GM23248 (cell line): ENCODE results near the gene HAL. TPM values are rescaled to one million over a fixed set of nuclear protein-coding genes. Genes with fewer than 3 reads are reported as not detected.
A peak's percentile ranks its signal among the peaks of the same experiment; 100 is the strongest.

ENCODE experiments used
- DNase-seq: peaks from one replicate; pipeline ENCODE4 v3.0.0-alpha.2; 2015
- H2AFZ ChIP-seq: fragments of 200-600 bp; sonication (generic); 2 replicates; pipeline ENCODE4 v1.6.1; 2016; ENCODE audit warnings: antibody characterized with exemption
- H3F3A ChIP-seq: fragments of 200-600 bp; sonication (generic); 2 replicates; pipeline ENCODE4 v1.6.1; 2016; ENCODE audit warnings: mild to moderate bottlenecking, antibody characterized with exemption, mixed run types; ENCODE audit not compliant: insufficient read depth
- H3K27ac ChIP-seq: fragments of 200-600 bp; sonication (generic); 2 replicates; pipeline ENCODE4 v1.5.1; 2016; ENCODE audit warnings: mild to moderate bottlenecking
- H3K27me3 ChIP-seq: fragments of 200-600 bp; sonication (generic); replicated peaks from 2 replicates; pipeline ENCODE4 v1.6.1; 2016; ENCODE audit warnings: mild to moderate bottlenecking; ENCODE audit not compliant: insufficient read depth
- H3K36me3 ChIP-seq: fragments of 200-600 bp; sonication (generic); 2 replicates; pipeline ENCODE4 v1.6.1; 2016; ENCODE audit warnings: low read depth, mild to moderate bottlenecking
- H3K4me1 ChIP-seq: fragments of 200-600 bp; sonication (generic); 2 replicates; pipeline ENCODE4 v1.6.1; 2016; ENCODE audit warnings: mild to moderate bottlenecking; ENCODE audit not compliant: insufficient read depth
- H3K4me2 ChIP-seq: fragments of 200-600 bp; sonication (generic); one replicate; pipeline ENCODE4 v1.6.1; 2016; ENCODE audit warnings: mild to moderate bottlenecking; ENCODE audit not compliant: unreplicated experiment
- H3K4me3 ChIP-seq: fragments of 200-600 bp; sonication (generic); 2 replicates; pipeline ENCODE4 v1.5.1; 2016; ENCODE audit warnings: mild to moderate bottlenecking
- H3K79me2 ChIP-seq: fragments of 200-600 bp; sonication (generic); 2 replicates; pipeline ENCODE4 v1.6.1; 2016; ENCODE audit warnings: mild to moderate bottlenecking; ENCODE audit not compliant: insufficient read depth
- H3K9ac ChIP-seq: fragments of 200-600 bp; sonication (generic); 2 replicates; pipeline ENCODE4 v1.6.1; 2016; ENCODE audit warnings: mild to moderate bottlenecking
- H3K9me2 ChIP-seq: fragments of 200-600 bp; sonication (generic); 2 replicates; pipeline ENCODE4 v1.6.1; 2016; ENCODE audit warnings: mixed run types, mild to moderate bottlenecking, moderate library complexity; ENCODE audit not compliant: insufficient read depth
- H3K9me3 ChIP-seq: fragments of 200-600 bp; sonication (generic); one replicate; pipeline ENCODE4 v1.6.1; 2017; ENCODE audit warnings: low read depth
- H4K20me1 ChIP-seq: fragments of 200-600 bp; sonication (generic); 2 replicates; pipeline ENCODE4 v1.6.0; 2016; ENCODE audit not compliant: insufficient read depth
- EZH2 ChIP-seq: fragments of 200-600 bp; sonication (generic); IDR thresholded peaks from 2 replicates; pipeline ENCODE4 v1.6.1; 2018; ENCODE audit warnings: antibody characterized with exemption, mild to moderate bottlenecking; ENCODE audit not compliant: insufficient read depth, poor library complexity, severe bottlenecking
- EZH2phosphoT487 ChIP-seq: fragments of 200-600 bp; sonication (generic); IDR thresholded peaks from 2 replicates; pipeline ENCODE4 v1.6.1; 2018; ENCODE audit warnings: antibody characterized with exemption, moderate library complexity, mild to moderate bottlenecking, low read depth; ENCODE audit not compliant: insufficient read depth
- WGBS, 2 experiments: methylation state at CpG; one replicate each; pipeline ENCODE4 v1.1.6; 2015 to 2017; ENCODE audit warnings: low lambda C conversion rate in 2 of 2, low coverage in 1 of 2; ENCODE audit errors: missing lambda C conversion rate in 2 of 2; 5-methylcytosine and 5-hydroxymethylcytosine counted together
- in situ Hi-C: fragments of 300-500 bp; cut with MboI; formaldehyde crosslinking; loops from 2 replicates; pipeline ENCODE4 v1.15.0; 2020
- polyA plus RNA-seq: library from polyadenylated mRNA; unstranded; fragments of >200 nt; fragmentation: Nextera tagmentation; extraction: Ambion mirVana; gene quantifications from 2 replicates; pipeline ENCODE4 v1.2.1, GENCODE V29; 2016
- total RNA-seq: library from RNA; depleted of rRNA; stranded (reverse); fragments of >200 nt; shearing (Covaris generic); gene quantifications from 2 replicates; pipeline ENCODE4 v1.2.3, GENCODE V29; 2014; rRNA removed

HAL gene, protein sequence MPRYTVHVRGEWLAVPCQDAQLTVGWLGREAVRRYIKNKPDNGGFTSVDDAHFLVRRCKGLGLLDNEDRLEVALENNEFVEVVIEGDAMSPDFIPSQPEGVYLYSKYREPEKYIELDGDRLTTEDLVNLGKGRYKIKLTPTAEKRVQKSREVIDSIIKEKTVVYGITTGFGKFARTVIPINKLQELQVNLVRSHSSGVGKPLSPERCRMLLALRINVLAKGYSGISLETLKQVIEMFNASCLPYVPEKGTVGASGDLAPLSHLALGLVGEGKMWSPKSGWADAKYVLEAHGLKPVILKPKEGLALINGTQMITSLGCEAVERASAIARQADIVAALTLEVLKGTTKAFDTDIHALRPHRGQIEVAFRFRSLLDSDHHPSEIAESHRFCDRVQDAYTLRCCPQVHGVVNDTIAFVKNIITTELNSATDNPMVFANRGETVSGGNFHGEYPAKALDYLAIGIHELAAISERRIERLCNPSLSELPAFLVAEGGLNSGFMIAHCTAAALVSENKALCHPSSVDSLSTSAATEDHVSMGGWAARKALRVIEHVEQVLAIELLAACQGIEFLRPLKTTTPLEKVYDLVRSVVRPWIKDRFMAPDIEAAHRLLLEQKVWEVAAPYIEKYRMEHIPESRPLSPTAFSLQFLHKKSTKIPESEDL
- total RNA-seq = not detected in 2 replicates
- not detected in 2 replicates for polyA plus RNA-seq

DNA sequence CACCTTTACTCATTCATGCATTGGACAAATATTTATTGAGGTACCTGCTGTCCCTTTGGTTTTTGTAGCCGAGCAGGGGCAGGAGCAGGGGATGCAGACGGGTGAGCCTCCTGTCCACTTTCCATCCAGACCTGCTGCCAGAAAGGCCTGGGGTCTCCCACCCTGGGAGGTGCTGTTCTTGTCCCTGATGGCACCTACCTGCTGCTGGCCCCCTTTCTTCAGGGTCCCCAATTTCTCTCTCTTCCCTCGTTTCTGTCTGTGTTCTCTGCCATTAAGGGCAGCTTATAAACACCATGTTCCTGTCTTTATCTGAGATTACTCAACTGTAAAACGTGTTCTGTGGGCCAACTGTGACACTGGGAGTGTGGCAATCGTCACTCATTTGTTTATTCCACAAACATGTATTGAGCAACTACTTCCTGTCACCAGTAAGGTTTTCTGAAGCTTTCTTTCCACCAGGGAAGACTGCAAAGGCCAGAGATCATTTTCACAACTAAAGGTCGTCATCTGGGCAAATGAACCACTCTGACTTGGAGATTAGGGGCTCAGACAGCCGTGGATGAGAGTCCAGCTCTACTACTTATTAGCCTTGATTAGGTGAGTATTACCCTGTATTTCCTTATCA is at the start of gene HAL:
Gene HAL (minus strand): TSS at position 311 of the 625 bp plus-strand sequence. CDS start 434 bp downstream, outside the sequence.
- no peak within 1 kb of the TSS for H3K4me2 ChIP-seq
- H3F3A ChIP-seq = no peaks in the 10 kb centered on the region
- H3K27ac ChIP-seq = no peak within 1 kb of the TSS
- H3K27me3 ChIP-seq = 0 out of 2 replicates have a peak, but pooled peaks cover 3% of the 10 kb centered on the region
- H3K9ac ChIP-seq = no peak within 1 kb of the TSS
- no peaks in the 10 kb centered on the region for H3K4me1 ChIP-seq
- H2AFZ ChIP-seq = no peak within 1 kb of the TSS
- no peak within 1 kb of the TSS for H3K4me3 ChIP-seq
- H3K79me2 ChIP-seq = no peaks in the 10 kb centered on the region
- H3K9me3 ChIP-seq = no peaks in the 10 kb centered on the region
- no peak for TF ChIP-seq EZH2
- no peak for TF ChIP-seq EZH2phosphoT487
- in situ Hi-C loops = loop anchor here (25.0 kb wide), 1 partner anchor 384 kb away; no protein-coding TSS in a partner anchor
- H3K36me3 ChIP-seq = 0 out of 2 replicates have a peak, but pooled peaks cover 5% of the 10 kb centered on the region
- 45 to 49% methylated on average over 7 of the region's 7 CpGs for WGBS, 2 experiments
- no peaks in the 10 kb centered on the region for H4K20me1 ChIP-seq
- peak; percentile 20 for DNase-seq
- H3K9me2 ChIP-seq = no peaks in the 10 kb centered on the region

DNA sequence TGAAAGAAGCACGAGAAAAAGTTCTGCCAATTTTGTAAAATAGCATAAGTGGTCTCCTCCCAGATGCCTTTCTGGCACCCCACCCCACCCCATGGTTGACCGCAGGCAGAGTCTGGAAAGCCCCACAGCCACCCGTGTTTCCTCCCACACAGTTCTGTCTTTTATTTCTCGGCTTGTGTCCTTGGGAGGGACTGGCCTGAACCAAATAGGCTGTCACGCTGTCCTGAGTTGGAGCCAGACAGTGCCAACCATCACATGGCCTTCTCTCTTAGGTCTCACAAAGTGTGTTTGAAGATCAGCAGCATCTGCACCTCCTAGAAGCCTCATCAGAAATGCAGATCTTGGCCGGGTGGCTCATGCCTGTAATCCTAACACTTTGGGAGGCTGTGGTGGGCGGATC is 49.4 kb upstream of the HAL start:
- in situ Hi-C loops = no loop called here
- H3K36me3 ChIP-seq = no peaks in the 10 kb centered on the region
- DNase-seq = no peak
- H3K79me2 ChIP-seq = no peaks in the 10 kb centered on the region
- no peaks in the 10 kb centered on the region for H4K20me1 ChIP-seq
- H3K9me3 ChIP-seq = no peaks in the 10 kb centered on the region
- H3K9ac ChIP-seq = no peak overlapping the region
- no peak overlapping the region for H3K27ac ChIP-seq
- TF ChIP-seq EZH2phosphoT487 (no peak), EZH2 (no peak)
- H3K4me1 ChIP-seq = peaks cover 14% of the 10 kb centered on the region
- no peak overlapping the region for H2AFZ ChIP-seq
- H3F3A ChIP-seq = peaks cover 13% of the 10 kb centered on the region
- no peak overlapping the region for H3K4me2 ChIP-seq
- 86 to 90% methylated on average over 7 of the region's 7 CpGs for WGBS, 2 experiments
- no peak overlapping the region for H3K4me3 ChIP-seq
- H3K27me3 ChIP-seq = no peaks in the 10 kb centered on the region
- H3K9me2 ChIP-seq = no peaks in the 10 kb centered on the region

DNA sequence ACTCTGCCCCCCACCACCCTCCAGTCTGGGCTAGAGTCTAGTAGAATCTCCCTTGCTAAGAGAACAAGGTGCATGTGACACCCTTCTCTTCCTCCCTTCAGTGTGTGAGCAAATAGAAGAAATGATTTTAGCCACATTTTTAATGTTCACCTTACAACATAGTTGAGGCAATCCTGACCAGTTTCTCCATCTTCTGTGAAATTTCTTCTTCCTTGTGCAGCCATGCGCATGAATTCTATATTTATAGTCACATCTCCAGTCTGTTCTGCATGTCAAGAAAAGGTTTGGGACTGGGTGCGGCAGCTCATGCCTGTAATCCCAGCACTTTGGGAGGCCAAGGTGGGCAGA is 48.8 kb upstream of the HAL start:
- Histone ChIP-seq H2AFZ (no peak overlapping the region), H3K9me2 (no peaks in the 10 kb centered on the region), H3K36me3 (no peaks in the 10 kb centered on the region), H3K9ac (no peak overlapping the region), H3K4me2 (no peak overlapping the region), H3K27me3 (no peaks in the 10 kb centered on the region), H3K9me3 (no peaks in the 10 kb centered on the region), H3K27ac (no peak overlapping the region), H3K4me1 (peaks cover 14% of the 10 kb centered on the region), H4K20me1 (no peaks in the 10 kb centered on the region), H3F3A (peaks cover 13% of the 10 kb centered on the region), H3K4me3 (no peak overlapping the region), H3K79me2 (no peaks in the 10 kb centered on the region)
- no peak for DNase-seq
- TF ChIP-seq EZH2 (no peak), EZH2phosphoT487 (no peak)
- in situ Hi-C loops = no loop called here
- WGBS, 2 experiments = 95 to 96% methylated on average over 2 of the region's 2 CpGs
